Naive thymus-derived CD4-positive, alpha-beta T cell (primary cell): ENCODE results near the gene SEZ6L. TPM values are rescaled to one million over a fixed set of nuclear protein-coding genes. Genes with fewer than 3 reads are reported as not detected.

ENCODE experiments used
- ATAC-seq: fragments of 150-1000 bp; cut with Tn5 transposase; 2 replicates; pipeline ENCODE4 v1.10.0; 2021; ENCODE audit warnings: mild to moderate bottlenecking, moderate library complexity
- CTCF ChIA-PET: fragments of 350-600 bp; sonication (Branson Sonifier 250); formaldehyde crosslinking; loops from one replicate; lab custom pipeline; 2021; ENCODE audit warnings: antibody characterized with exemption; lab: Charles Lee
- POLR2A ChIA-PET: fragments of 350-600 bp; sonication (Branson Sonifier 250); formaldehyde crosslinking; loops from one replicate; lab custom pipeline; 2021; ENCODE audit warnings: antibody characterized with exemption, inconsistent platforms; lab: Charles Lee
- DNase-seq, 9 donors: peaks; one replicate each; pipeline versions ENCODE4 v3.0.0 to v3.0.0-alpha.2; 2020 to 2022; ENCODE audit warnings: mixed read lengths in 1 of 9
- H3K27ac ChIP-seq: one replicate; pipeline ENCODE4 v1.7.0; 2013; ENCODE audit warnings: mild to moderate bottlenecking, low read depth, low read length, moderate library complexity
- H3K27me3 ChIP-seq, 2 donors: one replicate each; pipeline ENCODE4 v1.7.0; 2013; ENCODE audit warnings: low read length in 2 of 2, mild to moderate bottlenecking in 2 of 2, moderate library complexity in 2 of 2; ENCODE audit not compliant: control insufficient read depth in 2 of 2, insufficient read depth in 2 of 2
- H3K36me3 ChIP-seq, 3 experiments: 1 replicate in 2 of 3; 2 replicates in 1 of 3; pipeline ENCODE4 v1.7.0; 2013; ENCODE audit warnings: low read length in 3 of 3, mild to moderate bottlenecking in 3 of 3, moderate library complexity in 1 of 3; ENCODE audit not compliant: insufficient read depth in 3 of 3, control insufficient read depth in 2 of 3
- H3K4me1 ChIP-seq, 2 donors: one replicate each; pipeline ENCODE4 v1.7.0; 2013; ENCODE audit warnings: low read length in 2 of 2, mild to moderate bottlenecking in 2 of 2, moderate library complexity in 1 of 2; ENCODE audit not compliant: control insufficient read depth in 2 of 2, insufficient read depth in 2 of 2
- H3K4me3 ChIP-seq: 2 replicates; pipeline ENCODE4 v1.7.0; 2013; ENCODE audit warnings: mild to moderate bottlenecking, low read length
- H3K9me3 ChIP-seq, 3 experiments: 1 replicate in 2 of 3; 2 replicates in 1 of 3; pipeline ENCODE4 v1.7.0; 2013; ENCODE audit warnings: low read length in 3 of 3; ENCODE audit not compliant: control insufficient read depth in 2 of 3
- H3K27ac Mint-ChIP-seq, 9 donors: one replicate each; pipeline ENCODE4 v1.8.0; 2020 to 2022; ENCODE audit warnings: mixed read lengths in 9 of 9, mild to moderate bottlenecking in 8 of 9, moderate library complexity in 5 of 9, inconsistent platforms in 2 of 9
- H3K27me3 Mint-ChIP-seq, 5 donors: one replicate each; pipeline ENCODE4 v1.8.0; 2021 to 2022; ENCODE audit warnings: mixed read lengths in 5 of 5, mild to moderate bottlenecking in 1 of 5
- H3K36me3 Mint-ChIP-seq, 5 donors: one replicate each; pipeline ENCODE4 v1.8.0; 2020 to 2022; ENCODE audit warnings: mixed read lengths in 5 of 5, mild to moderate bottlenecking in 3 of 5, inconsistent platforms in 1 of 5
- H3K4me1 Mint-ChIP-seq, 7 donors: one replicate each; pipeline ENCODE4 v1.8.0; 2020 to 2022; ENCODE audit warnings: mixed read lengths in 7 of 7, mild to moderate bottlenecking in 3 of 7, inconsistent platforms in 1 of 7
- H3K4me3 Mint-ChIP-seq, 10 donors: one replicate each; pipeline ENCODE4 v1.8.0; 2020 to 2022; ENCODE audit warnings: mild to moderate bottlenecking in 10 of 10, mixed read lengths in 10 of 10, moderate library complexity in 6 of 10, inconsistent platforms in 2 of 10
- H3K9me3 Mint-ChIP-seq, 11 donors: one replicate each; pipeline ENCODE4 v1.8.0; 2020 to 2022; ENCODE audit warnings: mixed read lengths in 11 of 11, mild to moderate bottlenecking in 4 of 11, inconsistent platforms in 1 of 11, moderate library complexity in 1 of 11
- intact Hi-C, 2 donors: fragments of 100-400 bp; cut with micrococcal nuclease; formaldehyde crosslinking; loops; one replicate each; pipeline ENCODE4 v1.15.1; 2023
- polyA plus RNA-seq, 2 donors: library from polyadenylated mRNA; unstranded; fragments of 300-500 nt; fragmentation: Illumina TruSeq; gene quantifications; one replicate each; pipeline ENCODE4 v1.2.3, GENCODE V29; 2021
- total RNA-seq, 6 experiments: library from RNA in 5 of 6; stranded (reverse) in 5 of 6; gene quantifications; 1 replicate in 5 of 6; 2 replicates in 1 of 6; pipeline ENCODE4 v1.2.3 and lab custom pipeline; 2021 to 2026

The SEZ6L gene
- total and polyA plus RNA-seq, 7 experiments from 2014 or later, result 0.16 to 1.4 TPM; not detected in 5

DNA sequence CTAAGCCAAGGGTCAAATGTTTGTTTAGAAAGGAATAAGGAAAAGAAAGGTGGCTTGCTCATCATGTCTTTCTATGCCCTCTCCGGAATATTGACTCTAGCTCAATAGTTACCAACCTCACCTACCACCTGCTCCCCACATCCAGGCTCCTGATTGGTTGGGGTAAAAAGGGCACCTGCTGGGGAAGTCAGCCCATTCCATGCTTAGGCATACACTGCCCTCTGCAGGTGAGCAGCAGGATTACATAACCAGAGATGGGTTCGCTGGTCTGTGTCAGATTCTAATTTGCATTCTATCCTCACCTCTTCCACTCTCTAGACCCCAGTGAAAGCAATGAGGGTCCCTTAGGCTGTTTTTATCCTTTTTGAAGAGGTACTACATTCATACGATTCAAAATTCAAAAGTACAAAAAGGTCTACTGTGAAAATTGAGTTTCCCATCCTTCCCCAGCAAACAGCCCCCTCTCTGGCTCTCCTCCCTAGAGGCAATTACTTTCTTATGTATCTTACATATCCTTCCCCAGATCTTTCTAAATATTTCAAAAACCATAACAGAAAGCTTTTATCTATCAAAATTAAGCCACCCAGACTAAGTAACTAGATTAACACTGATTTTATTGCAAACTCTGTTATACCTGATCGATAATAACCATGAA, 161.8 kb downstream of the SEZ6L start:
- intact Hi-C loops, result loop anchor here (1.0 to 10.0 kb wide), 7 partner anchors 159 to 1096 kb away; no protein-coding TSS in a partner anchor
- POLR2A ChIA-PET, result no interaction called here
- peaks cover 0 to 1% (median 0%) of the 10 kb centered on the region in 11 donors for H3K9me3 Mint-ChIP-seq

DNA sequence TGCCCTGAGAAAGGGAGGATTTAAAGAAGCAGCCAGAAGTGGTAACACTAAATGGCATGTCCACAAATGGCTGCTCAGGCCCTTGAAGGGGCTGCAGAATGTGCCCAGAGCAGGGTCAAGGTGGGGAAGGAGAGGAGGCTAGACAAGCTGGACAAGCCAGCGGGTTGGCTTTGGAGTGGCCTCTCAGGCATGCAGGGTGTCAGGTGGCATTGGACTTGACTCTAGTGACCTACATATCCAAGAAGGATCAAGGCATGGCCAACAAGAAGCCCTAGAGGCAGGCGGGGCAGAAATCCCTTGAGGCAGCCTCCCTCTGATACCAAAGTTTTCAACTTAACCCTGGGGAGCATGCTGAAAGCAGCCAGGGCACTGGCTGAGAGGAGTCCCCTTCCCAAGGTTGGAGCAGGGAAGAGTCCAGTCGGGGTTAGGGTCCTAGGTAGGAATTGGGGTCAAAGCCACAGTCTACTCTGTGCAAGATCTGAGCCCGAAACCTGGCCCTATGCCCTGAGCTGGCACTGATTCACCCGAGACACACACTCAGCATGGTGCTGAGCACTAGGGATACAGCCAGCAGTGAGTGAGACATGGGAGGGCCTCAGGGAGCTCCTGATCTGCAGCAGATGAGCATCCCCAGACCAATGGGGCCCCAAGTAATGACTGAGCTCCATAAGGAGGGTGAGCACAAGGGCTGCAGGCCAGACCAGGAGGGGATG, 164.0 kb downstream of the SEZ6L start:
- Mint-ChIP-seq H3K4me3 (no peak overlapping the region), H3K4me1 (peaks cover 0 to 5% (median 0%) of the 10 kb centered on the region in 7 donors), H3K27ac (no peak overlapping the region), H3K36me3 (no peaks in the 10 kb centered on the region), H3K9me3 (peaks cover 0 to 3% (median 0%) of the 10 kb centered on the region in 11 donors), H3K27me3 (peaks cover 10 to 28% (median 20%) of the 10 kb centered on the region in 5 donors)
- ATAC-seq (no peak), DNase-seq (no peak)
- Histone ChIP-seq H3K27me3 (no peaks in the 10 kb centered on the region), H3K9me3 (no peaks in the 10 kb centered on the region), H3K36me3 (no peaks in the 10 kb centered on the region), H3K4me1 (no peaks in the 10 kb centered on the region), H3K27ac (no peak overlapping the region), H3K4me3 (no peak overlapping the region)
- intact Hi-C loops, result loop anchor here (5.0 to 10.0 kb wide), 5 partner anchors 161 to 1098 kb away; no protein-coding TSS in a partner anchor
- CTCF ChIA-PET, result interaction anchor here (1.9 kb wide), 1 partner anchor 886 kb away, joined by 5 read pairs; no protein-coding TSS in a partner anchor
- POLR2A ChIA-PET, result no interaction called here

More for the DNA sequence above, 161.8 kb downstream of the SEZ6L start:
- ATAC-seq (peak; percentile 87), DNase-seq (peak; percentile 19 to 66 (median 54))
- no peaks in the 10 kb centered on the region for H3K27me3 ChIP-seq
- H3K27ac ChIP-seq, result no peak overlapping the region
- H3K27me3 Mint-ChIP-seq, result peaks cover 10 to 22% (median 17%) of the 10 kb centered on the region in 5 donors
- H3K4me3 ChIP-seq, result no peak overlapping the region
- H3K27ac Mint-ChIP-seq, result no peak overlapping the region
- CTCF ChIA-PET, result interaction anchor here (0.7 to 2.2 kb wide), 9 partner anchors 9 to 1487 kb away, joined by 3 to 8 read pairs (median 4); no protein-coding TSS in a partner anchor
- peaks cover 0 to 5% (median 0%) of the 10 kb centered on the region in 7 donors for H3K4me1 Mint-ChIP-seq
- no peaks in the 10 kb centered on the region for H3K36me3 Mint-ChIP-seq
- no peaks in the 10 kb centered on the region for H3K9me3 ChIP-seq
- H3K4me1 ChIP-seq, result no peaks in the 10 kb centered on the region
- no peak overlapping the region for H3K4me3 Mint-ChIP-seq
- H3K36me3 ChIP-seq, result no peaks in the 10 kb centered on the region

DNA sequence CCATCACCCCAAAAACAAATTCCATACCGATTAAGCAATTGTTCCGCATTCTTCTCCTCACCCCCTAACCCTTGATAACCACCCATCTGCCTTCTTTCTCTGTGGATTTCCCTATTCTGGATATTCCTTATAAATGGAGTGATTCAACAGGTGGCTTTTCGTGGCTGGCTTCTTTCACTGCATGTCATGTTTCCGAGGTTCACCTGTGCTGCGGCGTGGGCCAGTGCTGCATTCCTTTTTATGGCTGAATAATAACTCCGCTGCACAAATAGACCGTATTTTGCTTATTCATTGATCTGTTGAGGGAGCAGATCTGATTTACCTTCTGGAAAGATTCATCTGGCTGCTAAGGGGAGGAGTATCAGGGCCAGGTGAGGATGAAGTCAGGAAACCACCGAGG, 165.0 kb downstream of the SEZ6L start:
- Mint-ChIP-seq H3K27me3 (peaks cover 15 to 34% (median 25%) of the 10 kb centered on the region in 5 donors), H3K4me1 (peaks cover 0 to 5% (median 0%) of the 10 kb centered on the region in 7 donors), H3K4me3 (no peak overlapping the region), H3K36me3 (no peaks in the 10 kb centered on the region), H3K9me3 (peaks cover 0 to 3% (median 0%) of the 10 kb centered on the region in 11 donors), H3K27ac (no peak overlapping the region)
- Histone ChIP-seq H3K36me3 (no peaks in the 10 kb centered on the region), H3K27ac (no peak overlapping the region), H3K4me1 (no peaks in the 10 kb centered on the region), H3K4me3 (no peak overlapping the region), H3K27me3 (no peaks in the 10 kb centered on the region), H3K9me3 (no peaks in the 10 kb centered on the region)
- CTCF ChIA-PET, result no interaction called here
- POLR2A ChIA-PET, result no interaction called here
- no peak for DNase-seq
- no peak for ATAC-seq
- intact Hi-C loops, result loop anchor here (5.0 to 10.0 kb wide), 5 partner anchors 162 to 1099 kb away; no protein-coding TSS in a partner anchor

DNA sequence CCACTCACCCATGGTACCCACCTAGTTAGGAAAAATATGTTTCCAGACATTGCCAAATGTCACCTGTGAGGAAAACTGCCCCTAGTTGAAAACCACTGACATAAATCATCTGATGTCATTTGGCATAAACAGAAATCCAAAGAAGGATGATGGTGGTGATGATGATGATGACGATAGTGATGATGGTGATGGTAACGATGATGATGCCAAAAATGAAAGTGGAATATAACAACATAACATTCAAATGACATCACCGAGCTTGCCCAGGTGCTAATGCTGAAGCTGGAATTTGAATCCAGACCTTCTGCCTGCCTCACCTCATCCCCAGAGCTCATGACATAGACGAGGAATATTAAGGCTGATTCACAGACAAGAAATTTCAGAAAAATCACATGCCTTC, 167.5 kb downstream of the SEZ6L start:
- Mint-ChIP-seq H3K9me3 (peaks cover 0 to 3% (median 0%) of the 10 kb centered on the region in 11 donors), H3K27me3 (peaks cover 21 to 50% (median 37%) of the 10 kb centered on the region in 5 donors), H3K4me1 (no peaks in the 10 kb centered on the region), H3K27ac (no peak overlapping the region), H3K4me3 (no peak overlapping the region), H3K36me3 (no peaks in the 10 kb centered on the region)
- CTCF ChIA-PET, result no interaction called here
- H3K36me3 ChIP-seq, result no peaks in the 10 kb centered on the region
- H3K27me3 ChIP-seq, result no peaks in the 10 kb centered on the region
- no peaks in the 10 kb centered on the region for H3K9me3 ChIP-seq
- no peak for ATAC-seq
- H3K4me3 ChIP-seq, result no peak overlapping the region
- no peak for DNase-seq
- intact Hi-C loops, result loop anchor here in 1 of 2 donors (10.0 kb wide), 2 partner anchors 892 to 1102 kb away; no protein-coding TSS in a partner anchor
- H3K4me1 ChIP-seq, result no peaks in the 10 kb centered on the region
- POLR2A ChIA-PET, result no interaction called here
- no peak overlapping the region for H3K27ac ChIP-seq

DNA sequence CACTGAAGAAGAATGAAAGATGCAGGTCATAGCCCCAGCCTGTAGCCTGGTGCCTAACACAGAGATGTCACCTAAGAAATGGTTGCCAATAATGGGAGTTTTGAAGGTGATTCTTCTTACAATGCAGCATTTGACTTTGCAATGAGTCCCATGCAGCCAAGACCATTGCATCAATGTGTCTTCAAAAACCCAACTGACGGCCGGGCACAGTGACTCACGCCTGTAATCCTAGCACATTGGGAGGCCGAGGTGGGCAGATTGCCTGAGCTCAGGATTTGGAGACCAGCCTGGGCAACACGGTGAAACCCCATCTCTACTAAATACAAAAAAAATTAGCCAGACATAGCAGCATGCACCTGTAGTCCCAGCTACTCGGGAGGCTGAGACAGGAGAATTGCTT, 170.5 kb downstream of the SEZ6L start:
- no peaks in the 10 kb centered on the region for H3K9me3 ChIP-seq
- peaks cover 0 to 2% (median 0%) of the 10 kb centered on the region in 11 donors for H3K9me3 Mint-ChIP-seq
- ChIA-PET POLR2A (no interaction called here), CTCF (interaction anchor here (1.5 kb wide), 1 partner anchor 9 kb away, joined by 5 read pairs; no protein-coding TSS in a partner anchor)
- no peaks in the 10 kb centered on the region for H3K4me1 ChIP-seq
- intact Hi-C loops, result loop anchor here in 1 of 2 donors (10.0 kb wide), 2 partner anchors 895 to 1105 kb away; no protein-coding TSS in a partner anchor
- peaks cover 23 to 45% (median 34%) of the 10 kb centered on the region in 5 donors for H3K27me3 Mint-ChIP-seq
- H3K4me1 Mint-ChIP-seq, result no peaks in the 10 kb centered on the region
- no peak overlapping the region for H3K27ac ChIP-seq
- ATAC-seq (no peak), DNase-seq (no peak)
- H3K27me3 ChIP-seq, result peaks cover 0 to 5% of the 10 kb centered on the region in 2 donors
- no peaks in the 10 kb centered on the region for H3K36me3 ChIP-seq
- H3K36me3 Mint-ChIP-seq, result no peaks in the 10 kb centered on the region
- H3K4me3 Mint-ChIP-seq, result no peak overlapping the region
- H3K27ac Mint-ChIP-seq, result no peak overlapping the region
- no peak overlapping the region for H3K4me3 ChIP-seq

DNA sequence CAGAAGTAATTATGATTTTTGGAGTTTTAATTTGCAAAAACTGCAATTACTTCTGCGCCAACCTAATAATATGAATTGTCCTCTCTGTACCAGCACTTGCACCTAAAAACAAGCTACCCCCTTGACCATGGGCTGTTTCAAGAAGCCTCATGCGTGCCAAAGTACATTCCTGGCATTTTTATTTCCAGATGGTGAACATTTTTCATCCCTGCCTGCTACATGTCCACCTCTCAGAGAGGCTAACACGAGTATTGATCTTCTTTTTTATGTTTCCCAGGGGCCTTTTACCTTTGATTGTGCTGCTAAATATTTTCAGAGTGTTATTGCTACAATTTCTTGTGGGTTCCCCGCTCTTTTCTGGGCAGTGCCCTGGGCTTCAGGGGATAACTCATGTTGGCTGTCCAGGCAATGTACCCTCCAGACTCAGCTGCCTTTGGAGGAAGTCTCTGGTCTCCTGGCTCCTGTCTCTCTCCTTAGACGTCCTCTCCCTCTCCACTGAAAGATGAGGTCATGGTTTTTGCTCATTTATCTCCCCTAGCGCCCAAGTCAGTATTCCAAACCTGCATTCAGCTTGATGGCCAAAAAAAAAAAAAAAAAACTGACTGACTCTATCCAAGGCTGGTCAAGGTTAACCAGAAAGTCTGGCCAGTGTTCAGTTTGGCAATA, 173.6 kb downstream of the SEZ6L start:
- no peaks in the 10 kb centered on the region for H3K36me3 Mint-ChIP-seq
- no peak overlapping the region for H3K4me3 Mint-ChIP-seq
- Histone ChIP-seq H3K27me3 (peaks cover 0 to 5% of the 10 kb centered on the region in 2 donors), H3K36me3 (no peaks in the 10 kb centered on the region), H3K4me1 (no peaks in the 10 kb centered on the region), H3K9me3 (peaks cover 0 to 7% (median 0%) of the 10 kb centered on the region in 3 experiments), H3K27ac (no peak overlapping the region), H3K4me3 (no peak overlapping the region)
- ATAC-seq (no peak), DNase-seq (no peak)
- ChIA-PET POLR2A (no interaction called here), CTCF (no interaction called here)
- H3K9me3 Mint-ChIP-seq, result peaks cover 0 to 21% (median 0%) of the 10 kb centered on the region in 11 donors
- no peak overlapping the region for H3K27ac Mint-ChIP-seq
- peaks cover 16 to 52% (median 39%) of the 10 kb centered on the region in 5 donors for H3K27me3 Mint-ChIP-seq
- intact Hi-C loops, result no loop called here
- H3K4me1 Mint-ChIP-seq, result peaks cover 0 to 2% (median 0%) of the 10 kb centered on the region in 7 donors
